NCI-H1930 (cell line): Measurements from ENCODE around the gene PRKAR1B.
"Not testable (repeated sequence)": the region's sequence is repeated elsewhere in the genome, so short reads cannot be mapped to it uniquely, and the experiment has no call there.

Experiments used
- DNase-seq, 2 experiments: peaks; one replicate each; lab custom pipeline; 2025; lab: John Stamatoyannopoulos, UW

PRKAR1B gene

GRCh38 chr7:556837-557557 lies 170.1 kb downstream of the PRKAR1B start:
- DNase-seq: no peak

- DNase-seq: no peak
These were observed 170.7 kb downstream of the PRKAR1B start for GRCh38 chr7:556291-556826.

- DNase-seq: no peak
These were observed 171.4 kb downstream of the PRKAR1B start for GRCh38 chr7:555551-556160.

- DNase-seq: no peak
These were observed 173.4 kb downstream of the PRKAR1B start for GRCh38 chr7:553636-554111.

GRCh38 chr7:552868-553635 lies 174.0 kb downstream of the PRKAR1B start:
- no peak for DNase-seq

- not testable (repeated sequence) for DNase-seq
These were observed 174.8 kb downstream of the PRKAR1B start for GRCh38 chr7:552151-552867.

- not testable (repeated sequence) for DNase-seq
These were observed 175.5 kb downstream of the PRKAR1B start for GRCh38 chr7:551615-551970.

GRCh38 chr7:550881-551614 lies 176.0 kb downstream of the PRKAR1B start:
- no peak for DNase-seq

GRCh38 chr7:549891-550625 lies 177.0 kb downstream of the PRKAR1B start:
- DNase-seq: no peak

- no peak for DNase-seq
These were observed 177.8 kb downstream of the PRKAR1B start for GRCh38 chr7:549066-549890.

GRCh38 chr7:548401-548800 lies 178.7 kb downstream of the PRKAR1B start:
- no peak for DNase-seq

- no peak for DNase-seq
These were observed 181.6 kb downstream of the PRKAR1B start for GRCh38 chr7:545470-545869.

- DNase-seq: no peak
These were observed 182.5 kb downstream of the PRKAR1B start for GRCh38 chr7:544338-545221.

- DNase-seq: no peak
These were observed 183.4 kb downstream of the PRKAR1B start for GRCh38 chr7:543501-544337.

GRCh38 chr7:542713-543500 lies 184.2 kb downstream of the PRKAR1B start:
- DNase-seq: no peak

GRCh38 chr7:542131-542712 lies 184.9 kb downstream of the PRKAR1B start:
- no peak for DNase-seq

- no peak for DNase-seq
These were observed 185.4 kb downstream of the PRKAR1B start for GRCh38 chr7:541661-542060.
